ENCODE measurements around the gene CHRNA4. TPM values are rescaled to one million over a fixed set of nuclear protein-coding genes. Genes with fewer than 3 reads are reported as not detected.

The CHRNA4 gene
- total RNA-seq, 1 experiment from 2014 or later, result 0.11 TPM

GRCh38 chr20:63310265-63310991, 50.7 kb downstream of the CHRNA4 start:
- ChIA-PET CTCF (interaction anchor here (0.6 to 4.7 kb wide), 19 partner anchors 9 to 186 kb away, joined by 3 to 135 read pairs (median 6); partner anchors contain the start of gene ARFGAP1), POLR2A (no interaction called here)
- Histone ChIP-seq H3K4me1 (no peaks in the 10 kb centered on the region), H3K4me3 (ENCODE audit: low read depth, low read length) (no peak overlapping the region), H3K36me3 (ENCODE audit: control insufficient read depth, insufficient read depth, low read length) (no peaks in the 10 kb centered on the region), H3K27me3 (replicated peaks; ENCODE audit: control insufficient read depth, insufficient read depth, low read length) (peaks cover 1% of the 10 kb centered on the region; the same call in 1 of the 2 replicates), H3K9me3 (no peaks in the 10 kb centered on the region)
- no peak for DNase-seq
- Mint-ChIP-seq H3K27me3 (ENCODE audit: insufficient read depth, unreplicated experiment) (peaks cover 3% of the 10 kb centered on the region), H3K9me3 (ENCODE audit: unreplicated experiment) (no peaks in the 10 kb centered on the region), H3K27ac (ENCODE audit: unreplicated experiment) (no peak overlapping the region), H3K36me3 (ENCODE audit: insufficient read depth, unreplicated experiment) (no peaks in the 10 kb centered on the region), H3K4me3 (ENCODE audit: unreplicated experiment) (no peak overlapping the region), H3K4me1 (ENCODE audit: low read depth, unreplicated experiment) (no peaks in the 10 kb centered on the region)
- TF ChIP-seq, protein P1, sequence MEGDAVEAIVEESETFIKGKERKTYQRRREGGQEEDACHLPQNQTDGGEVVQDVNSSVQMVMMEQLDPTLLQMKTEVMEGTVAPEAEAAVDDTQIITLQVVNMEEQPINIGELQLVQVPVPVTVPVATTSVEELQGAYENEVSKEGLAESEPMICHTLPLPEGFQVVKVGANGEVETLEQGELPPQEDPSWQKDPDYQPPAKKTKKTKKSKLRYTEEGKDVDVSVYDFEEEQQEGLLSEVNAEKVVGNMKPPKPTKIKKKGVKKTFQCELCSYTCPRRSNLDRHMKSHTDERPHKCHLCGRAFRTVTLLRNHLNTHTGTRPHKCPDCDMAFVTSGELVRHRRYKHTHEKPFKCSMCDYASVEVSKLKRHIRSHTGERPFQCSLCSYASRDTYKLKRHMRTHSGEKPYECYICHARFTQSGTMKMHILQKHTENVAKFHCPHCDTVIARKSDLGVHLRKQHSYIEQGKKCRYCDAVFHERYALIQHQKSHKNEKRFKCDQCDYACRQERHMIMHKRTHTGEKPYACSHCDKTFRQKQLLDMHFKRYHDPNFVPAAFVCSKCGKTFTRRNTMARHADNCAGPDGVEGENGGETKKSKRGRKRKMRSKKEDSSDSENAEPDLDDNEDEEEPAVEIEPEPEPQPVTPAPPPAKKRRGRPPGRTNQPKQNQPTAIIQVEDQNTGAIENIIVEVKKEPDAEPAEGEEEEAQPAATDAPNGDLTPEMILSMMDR (IDR thresholded peaks at IDR 0.05; ENCODE audit: insufficient read depth in 1 of 2, low read depth in 1 of 2, low read length in 1 of 2, severe bottlenecking in 1 of 2, unreplicated experiment in 1 of 2), result no peak
- BruUV-seq (replicated peaks), result no TSS peak
- intact Hi-C loops (cut with micrococcal nuclease; ENCODE audit: unreplicated experiment), result no loop called here

GRCh38 chr20:63309261-63310071, 51.7 kb downstream of the CHRNA4 start:
- BruUV-seq (replicated peaks), result no TSS peak
- no peaks in the 10 kb centered on the region for H3K9me3 Mint-ChIP-seq (ENCODE audit: unreplicated experiment)
- intact Hi-C loops (cut with micrococcal nuclease; ENCODE audit: unreplicated experiment), result loop anchor here (1.0 to 10.0 kb wide), 2 partner anchors 72 to 175 kb away; no protein-coding TSS in a partner anchor
- Histone ChIP-seq H3K4me3 (ENCODE audit: low read depth, low read length) (no peak overlapping the region), H3K4me1 (no peaks in the 10 kb centered on the region), H3K36me3 (ENCODE audit: control insufficient read depth, insufficient read depth, low read length) (no peaks in the 10 kb centered on the region), H3K9me3 (no peaks in the 10 kb centered on the region), H3K27me3 (replicated peaks; ENCODE audit: control insufficient read depth, insufficient read depth, low read length) (peaks cover 1% of the 10 kb centered on the region; the same call in 1 of the 2 replicates)
- no peaks in the 10 kb centered on the region for H3K4me1 Mint-ChIP-seq (ENCODE audit: low read depth, unreplicated experiment)
- H3K4me3 Mint-ChIP-seq (ENCODE audit: unreplicated experiment), result no peak overlapping the region
- no peak overlapping the region for H3K27ac Mint-ChIP-seq (ENCODE audit: unreplicated experiment)
- H3K36me3 Mint-ChIP-seq (ENCODE audit: insufficient read depth, unreplicated experiment), result no peaks in the 10 kb centered on the region
- POLR2A ChIA-PET, result interaction anchor here (0.5 kb wide), 1 partner anchor 12 kb away, joined by 3 read pairs; no protein-coding TSS in a partner anchor
- CTCF ChIA-PET, result interaction anchor here (0.6 to 4.7 kb wide), 26 partner anchors 8 to 337 kb away, joined by 3 to 135 read pairs (median 4); partner anchors contain the start of gene ARFGAP1
- H3K27me3 Mint-ChIP-seq (ENCODE audit: insufficient read depth, unreplicated experiment), result peaks cover 3% of the 10 kb centered on the region
- TF ChIP-seq, protein P1 (IDR thresholded peaks at IDR 0.05; ENCODE audit: insufficient read depth in 1 of 2, low read depth in 1 of 2, low read length in 1 of 2, severe bottlenecking in 1 of 2, unreplicated experiment in 1 of 2), result peak; percentile 99 to 100
- DNase-seq, result peak; percentile 79 to 84

GRCh38 chr20:63308218-63308911, 52.8 kb downstream of the CHRNA4 start:
- no peaks in the 10 kb centered on the region for H3K36me3 ChIP-seq (ENCODE audit: control insufficient read depth, insufficient read depth, low read length)
- ChIA-PET CTCF (interaction anchor here (1.4 to 4.7 kb wide), 7 partner anchors 9 to 85 kb away, joined by 4 to 135 read pairs (median 7); partner anchors contain the start of gene ARFGAP1), POLR2A (no interaction called here)
- DNase-seq, result no peak
- H3K9me3 ChIP-seq, result no peaks in the 10 kb centered on the region
- no peak overlapping the region for H3K4me3 Mint-ChIP-seq (ENCODE audit: unreplicated experiment)
- no TSS peak for BruUV-seq (replicated peaks)
- no peaks in the 10 kb centered on the region for H3K4me1 ChIP-seq
- TF ChIP-seq, protein P1 (IDR thresholded peaks at IDR 0.05; ENCODE audit: insufficient read depth in 1 of 2, low read depth in 1 of 2, low read length in 1 of 2, severe bottlenecking in 1 of 2, unreplicated experiment in 1 of 2), result no peak
- H3K4me1 Mint-ChIP-seq (ENCODE audit: low read depth, unreplicated experiment), result no peaks in the 10 kb centered on the region
- no peak overlapping the region for H3K4me3 ChIP-seq (ENCODE audit: low read depth, low read length)
- intact Hi-C loops (cut with micrococcal nuclease; ENCODE audit: unreplicated experiment), result loop anchor here (10.0 kb wide), 1 partner anchor 176 kb away; no protein-coding TSS in a partner anchor
- H3K27me3 ChIP-seq (replicated peaks; ENCODE audit: control insufficient read depth, insufficient read depth, low read length), result no peaks in the 10 kb centered on the region
- H3K27me3 Mint-ChIP-seq (ENCODE audit: insufficient read depth, unreplicated experiment), result peaks cover 3% of the 10 kb centered on the region
- no peak overlapping the region for H3K27ac Mint-ChIP-seq (ENCODE audit: unreplicated experiment)
- H3K9me3 Mint-ChIP-seq (ENCODE audit: unreplicated experiment), result no peaks in the 10 kb centered on the region
- no peaks in the 10 kb centered on the region for H3K36me3 Mint-ChIP-seq (ENCODE audit: insufficient read depth, unreplicated experiment)
